Measurements from ENCODE around the gene MAP6. TPM values are rescaled to one million over a fixed set of nuclear protein-coding genes. Genes with fewer than 3 reads are reported as not detected.
A peak's percentile ranks its signal among the peaks of the same experiment; 100 is the strongest.

MAP6 gene
- total RNA-seq, 6 experiments from 2014 or later = 0.26 to 0.86 (median 0.58) TPM

- DNase-seq = no peak
- H3K27me3 ChIP-seq = no peaks in the 10 kb centered on the region
- no peaks in the 10 kb centered on the region for H3K36me3 ChIP-seq
- no peak overlapping the region for H3K27ac ChIP-seq
- ATAC-seq = no peak
- H3K9me3 ChIP-seq = no peaks in the 10 kb centered on the region
- 84% methylated on average over 9 of the region's 9 CpGs for WGBS (ENCODE audit: insufficient coverage, low coverage, low lambda C conversion rate, missing lambda C conversion rate)
- no peak overlapping the region for H3K4me3 ChIP-seq
- peaks cover 0 to 23% (median 5%) of the 10 kb centered on the region in 4 donors for H3K4me1 ChIP-seq
- TF ChIP-seq POLR2A (IDR thresholded peaks at IDR 0.05) (no peak), CTCF (IDR thresholded peaks at IDR 0.05) (no peak)
- intact Hi-C loops (cut with DNase I) = no loop called here
Observed at GRCh38 chr11:75714211-75714610, 45.4 kb upstream of the MAP6 start.

GRCh38 chr11:75706260-75706729 lies 37.5 kb upstream of the MAP6 start:
- DNase-seq (peak; percentile 72 to 84 (median 83)), ATAC-seq (peak; percentile 99 to 100 (median 99))
- Histone ChIP-seq H3K4me1 (peaks cover 0 to 8% (median 3%) of the 10 kb centered on the region in 4 donors), H3K9me3 (no peaks in the 10 kb centered on the region), H3K27me3 (no peaks in the 10 kb centered on the region), H3K27ac (no peak overlapping the region), H3K4me3 (no peak overlapping the region), H3K36me3 (no peaks in the 10 kb centered on the region)
- intact Hi-C loops (cut with DNase I) = loop anchor here in 1 of 2 donors (10.0 kb wide), 1 partner anchor 59 kb away; the partner anchor contains the start of gene DGAT2
- under 1% methylated on average over 14 of the region's 17 CpGs for WGBS (ENCODE audit: insufficient coverage, low coverage, low lambda C conversion rate, missing lambda C conversion rate)
- TF ChIP-seq CTCF (IDR thresholded peaks at IDR 0.05) = peak; percentile 84 to 99 (median 98)
- no peak for TF ChIP-seq POLR2A (IDR thresholded peaks at IDR 0.05)

GRCh38 chr11:75705541-75705940 lies 36.7 kb upstream of the MAP6 start:
- WGBS (ENCODE audit: insufficient coverage, low coverage, low lambda C conversion rate, missing lambda C conversion rate) = 75% methylated on average over 3 of the region's 3 CpGs
- intact Hi-C loops (cut with DNase I) = loop anchor here in 1 of 2 donors (10.0 kb wide), 1 partner anchor 59 kb away; the partner anchor contains the start of gene DGAT2
- H3K4me3 ChIP-seq = no peak overlapping the region

GRCh38 chr11:75703695-75704237 lies 34.9 kb upstream of the MAP6 start:
- TF ChIP-seq CTCF (IDR thresholded peaks at IDR 0.05) (no peak), POLR2A (IDR thresholded peaks at IDR 0.05) (no peak)
- no peaks in the 10 kb centered on the region for H3K27me3 ChIP-seq
- DNase-seq (no peak), ATAC-seq (no peak)
- no peak overlapping the region for H3K4me3 ChIP-seq
- H3K9me3 ChIP-seq = no peaks in the 10 kb centered on the region
- no peak overlapping the region for H3K27ac ChIP-seq
- intact Hi-C loops (cut with DNase I) = loop anchor here in 1 of 2 donors (10.0 kb wide), 1 partner anchor 61 kb away; the partner anchor contains the start of gene DGAT2
- 80% methylated on average over 5 of the region's 7 CpGs for WGBS (ENCODE audit: insufficient coverage, low coverage, low lambda C conversion rate, missing lambda C conversion rate)
- peaks cover 0 to 8% (median 3%) of the 10 kb centered on the region in 4 donors for H3K4me1 ChIP-seq
- no peaks in the 10 kb centered on the region for H3K36me3 ChIP-seq

More at GRCh38 chr11:75705541-75705940, 36.7 kb upstream of the MAP6 start:
- ATAC-seq (no peak), DNase-seq (no peak)
- Histone ChIP-seq H3K4me1 (peaks cover 0 to 8% (median 3%) of the 10 kb centered on the region in 4 donors), H3K9me3 (no peaks in the 10 kb centered on the region), H3K27me3 (no peaks in the 10 kb centered on the region), H3K27ac (no peak overlapping the region), H3K36me3 (no peaks in the 10 kb centered on the region)
- TF ChIP-seq CTCF (IDR thresholded peaks at IDR 0.05) = no peak
- TF ChIP-seq POLR2A (IDR thresholded peaks at IDR 0.05) = no peak

Measured in right lobe of liver (tissue), 6 donors.